ENCODE measurements around the gene STX11. TPM values are rescaled to one million over a fixed set of nuclear protein-coding genes. Genes with fewer than 3 reads are reported as not detected.
A peak's percentile ranks its signal among the peaks of the same experiment; 100 is the strongest.

Gene STX11
- total RNA-seq, 4 donors from 2014 or later = 1.6 to 11.6 (median 2.4) TPM

DNA sequence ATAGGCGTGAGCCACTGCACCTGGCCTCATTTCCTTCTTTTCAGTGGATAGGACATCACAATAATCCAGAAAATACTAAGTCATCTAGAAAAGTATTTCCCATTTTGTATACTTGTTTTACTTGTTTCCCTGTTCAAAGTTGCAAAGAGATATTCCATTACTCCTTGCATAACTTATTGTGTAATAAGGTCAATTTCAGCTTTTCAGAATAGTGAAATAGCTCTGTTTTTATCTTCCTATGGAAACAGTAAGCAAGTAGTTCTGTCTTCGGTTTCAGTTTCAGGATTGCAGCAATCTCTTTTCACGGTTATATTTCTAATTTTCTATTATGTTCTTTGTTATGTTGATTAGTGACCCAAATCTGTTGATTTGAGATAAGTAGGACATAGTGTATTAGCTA, 6.0 kb downstream of the STX11 start:
- no peaks in the 10 kb centered on the region for H3K36me3 ChIP-seq
- H3K9me3 ChIP-seq = no peaks in the 10 kb centered on the region
- no peaks in the 10 kb centered on the region for H3K27me3 ChIP-seq
- DNase-seq = no peak
- H3K4me3 ChIP-seq = no peak overlapping the region
- no peaks in the 10 kb centered on the region for H3K4me1 ChIP-seq
- TF ChIP-seq POLR2A (IDR thresholded peaks at IDR 0.05) = no peak
- TF ChIP-seq, protein P1, sequence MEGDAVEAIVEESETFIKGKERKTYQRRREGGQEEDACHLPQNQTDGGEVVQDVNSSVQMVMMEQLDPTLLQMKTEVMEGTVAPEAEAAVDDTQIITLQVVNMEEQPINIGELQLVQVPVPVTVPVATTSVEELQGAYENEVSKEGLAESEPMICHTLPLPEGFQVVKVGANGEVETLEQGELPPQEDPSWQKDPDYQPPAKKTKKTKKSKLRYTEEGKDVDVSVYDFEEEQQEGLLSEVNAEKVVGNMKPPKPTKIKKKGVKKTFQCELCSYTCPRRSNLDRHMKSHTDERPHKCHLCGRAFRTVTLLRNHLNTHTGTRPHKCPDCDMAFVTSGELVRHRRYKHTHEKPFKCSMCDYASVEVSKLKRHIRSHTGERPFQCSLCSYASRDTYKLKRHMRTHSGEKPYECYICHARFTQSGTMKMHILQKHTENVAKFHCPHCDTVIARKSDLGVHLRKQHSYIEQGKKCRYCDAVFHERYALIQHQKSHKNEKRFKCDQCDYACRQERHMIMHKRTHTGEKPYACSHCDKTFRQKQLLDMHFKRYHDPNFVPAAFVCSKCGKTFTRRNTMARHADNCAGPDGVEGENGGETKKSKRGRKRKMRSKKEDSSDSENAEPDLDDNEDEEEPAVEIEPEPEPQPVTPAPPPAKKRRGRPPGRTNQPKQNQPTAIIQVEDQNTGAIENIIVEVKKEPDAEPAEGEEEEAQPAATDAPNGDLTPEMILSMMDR (IDR thresholded peaks at IDR 0.05) = no peak
- H3K27ac ChIP-seq = peak overlapping the region in 2 of 4 donors; percentile 6 to 17

DNA sequence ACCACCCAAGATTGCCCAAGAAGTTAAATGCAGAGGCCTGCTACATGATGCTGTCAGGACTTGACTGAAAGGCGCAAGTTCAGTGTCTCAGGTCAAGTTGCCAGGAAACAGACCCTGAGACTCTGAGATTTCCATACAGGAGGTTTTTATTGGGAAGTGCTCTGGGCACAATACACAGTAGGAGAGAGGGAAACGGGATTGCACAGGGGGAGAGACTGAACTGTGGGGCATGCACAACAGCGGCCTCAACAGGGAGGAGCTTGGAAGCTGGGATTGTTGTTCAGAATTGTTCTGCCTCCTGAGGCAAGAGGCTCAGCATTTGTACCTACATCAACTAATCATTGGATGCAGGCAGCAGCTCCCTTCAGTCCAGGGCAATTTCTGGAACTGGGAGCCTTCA, 6.7 kb downstream of the STX11 start:
- Histone ChIP-seq H3K27ac (no peak overlapping the region), H3K4me1 (no peaks in the 10 kb centered on the region), H3K4me3 (no peak overlapping the region), H3K9me3 (no peaks in the 10 kb centered on the region), H3K27me3 (no peaks in the 10 kb centered on the region), H3K36me3 (no peaks in the 10 kb centered on the region)
- no peak for TF ChIP-seq POLR2A (IDR thresholded peaks at IDR 0.05)
- TF ChIP-seq, protein P1 (IDR thresholded peaks at IDR 0.05) = no peak
- no peak for DNase-seq

DNA sequence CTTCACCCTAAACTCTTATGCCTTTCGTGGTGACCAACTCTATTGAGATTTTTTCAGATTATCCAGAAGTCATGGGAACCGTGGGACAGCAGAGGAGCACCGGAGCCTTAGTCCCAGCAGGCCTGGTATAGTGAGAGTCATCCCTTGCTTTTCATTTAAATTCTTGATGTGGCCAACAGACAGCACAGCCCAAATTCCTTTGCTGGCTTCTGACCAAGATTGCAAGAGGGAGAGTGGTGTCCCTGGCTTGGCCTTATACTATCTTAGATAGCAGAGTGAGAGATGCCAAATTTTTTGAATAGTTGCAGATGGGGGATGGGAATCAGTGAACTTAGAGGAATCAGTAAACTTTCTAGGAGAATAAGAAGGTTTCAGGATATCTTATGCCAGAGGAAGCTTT, 7.8 kb downstream of the STX11 start:
- H3K36me3 ChIP-seq = no peaks in the 10 kb centered on the region
- H3K9me3 ChIP-seq = no peaks in the 10 kb centered on the region
- no peak for DNase-seq
- no peaks in the 10 kb centered on the region for H3K4me1 ChIP-seq
- no peaks in the 10 kb centered on the region for H3K27me3 ChIP-seq
- peak overlapping the region in 1 of 4 donors; percentile 15 for H3K27ac ChIP-seq
- TF ChIP-seq, protein P1 (IDR thresholded peaks at IDR 0.05) = no peak
- no peak for TF ChIP-seq POLR2A (IDR thresholded peaks at IDR 0.05)
- H3K4me3 ChIP-seq = no peak overlapping the region

DNA sequence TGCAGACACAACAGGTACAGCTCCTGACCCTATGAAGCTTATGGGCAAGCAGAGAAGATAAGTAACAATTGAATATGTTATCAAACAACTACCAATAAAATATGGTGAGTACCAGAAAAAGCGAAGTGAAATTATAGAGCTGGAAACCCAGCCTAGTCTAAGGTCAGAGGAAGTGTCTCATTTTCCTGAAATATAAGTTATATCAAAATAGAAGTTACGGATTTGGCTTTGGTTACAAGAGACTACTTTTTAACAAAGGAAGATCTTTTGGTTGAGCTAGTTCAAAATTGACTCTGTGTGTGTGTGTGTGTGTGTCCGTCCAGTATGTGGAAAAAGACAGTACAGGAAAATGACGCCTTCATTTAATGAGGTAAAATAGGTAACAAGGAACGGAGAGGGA, 8.9 kb downstream of the STX11 start:
- no peaks in the 10 kb centered on the region for H3K9me3 ChIP-seq
- no peak overlapping the region for H3K4me3 ChIP-seq
- no peak for TF ChIP-seq POLR2A (IDR thresholded peaks at IDR 0.05)
- TF ChIP-seq, protein P1 (IDR thresholded peaks at IDR 0.05) = no peak
- no peaks in the 10 kb centered on the region for H3K36me3 ChIP-seq
- H3K27me3 ChIP-seq = no peaks in the 10 kb centered on the region
- no peaks in the 10 kb centered on the region for H3K4me1 ChIP-seq
- no peak for DNase-seq
- H3K27ac ChIP-seq = no peak overlapping the region

DNA sequence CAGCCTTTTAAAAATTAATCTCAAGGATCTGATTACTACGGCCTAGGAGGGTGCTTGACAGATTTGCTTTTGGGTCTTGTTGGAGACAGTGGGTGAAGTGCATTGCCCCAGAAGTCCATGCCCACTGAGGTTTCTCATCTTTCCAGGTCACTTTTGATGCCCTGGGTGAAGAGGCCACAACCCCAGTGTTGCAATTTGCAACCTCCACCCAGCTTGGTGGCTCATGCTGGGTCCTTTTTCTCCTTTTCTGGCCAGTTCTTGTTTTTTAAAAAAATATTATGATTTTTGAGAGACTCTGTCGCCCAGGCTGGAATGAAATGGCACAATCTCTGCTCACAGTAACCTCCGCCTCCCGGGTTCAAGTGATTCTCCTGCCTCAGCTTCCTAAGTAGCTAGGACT, 9.4 kb downstream of the STX11 start:
- no peaks in the 10 kb centered on the region for H3K4me1 ChIP-seq
- H3K4me3 ChIP-seq = no peak overlapping the region
- no peaks in the 10 kb centered on the region for H3K27me3 ChIP-seq
- H3K36me3 ChIP-seq = no peaks in the 10 kb centered on the region
- TF ChIP-seq, protein P1 (IDR thresholded peaks at IDR 0.05) = no peak
- no peak for TF ChIP-seq POLR2A (IDR thresholded peaks at IDR 0.05)
- DNase-seq = no peak
- no peak overlapping the region for H3K27ac ChIP-seq
- H3K9me3 ChIP-seq = no peaks in the 10 kb centered on the region

DNA sequence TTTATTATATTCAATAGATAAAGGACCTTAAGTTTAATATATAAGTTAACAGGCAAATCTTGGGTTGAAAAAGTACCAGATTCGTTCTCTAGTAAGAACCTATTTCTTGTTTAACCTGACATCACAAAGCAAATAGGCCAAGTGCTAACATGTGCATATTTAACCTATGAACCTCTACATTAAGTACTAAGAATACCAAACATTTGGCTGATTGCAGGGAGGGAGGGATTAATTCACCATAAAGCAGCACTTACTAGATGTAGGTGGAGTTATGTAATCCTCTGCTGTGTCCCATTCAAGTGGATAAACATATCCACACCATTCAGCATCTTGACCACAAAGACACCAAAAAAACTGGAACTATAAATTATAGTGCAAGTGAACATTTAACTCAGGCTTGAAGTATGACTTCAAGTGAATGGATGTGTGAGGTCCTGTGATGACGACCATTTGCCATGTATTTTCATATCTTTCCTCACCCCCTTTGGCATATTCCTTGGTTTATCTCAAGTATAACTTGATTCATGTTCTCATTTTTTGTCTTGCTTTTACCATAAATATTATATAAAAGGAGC, 10.2 kb downstream of the STX11 start:
- Histone ChIP-seq H3K9me3 (no peaks in the 10 kb centered on the region), H3K36me3 (no peaks in the 10 kb centered on the region), H3K4me1 (no peaks in the 10 kb centered on the region), H3K27ac (no peak overlapping the region), H3K4me3 (no peak overlapping the region), H3K27me3 (no peaks in the 10 kb centered on the region)
- TF ChIP-seq, protein P1 (IDR thresholded peaks at IDR 0.05) = no peak
- no peak for TF ChIP-seq POLR2A (IDR thresholded peaks at IDR 0.05)
- no peak for DNase-seq
